AG10803 (cell line): ENCODE results near the gene CAP1.

Source experiments
- DNase-seq: peaks from one replicate; pipeline ENCODE4 v3.0.0; 2010; ENCODE audit warnings: low read depth
- H3K4me3 ChIP-seq: 2 replicates; pipeline ENCODE4 v1.5.1; 2011; ENCODE audit warnings: mild to moderate bottlenecking, low read length, control low read depth
- CTCF ChIP-seq: conservative IDR thresholded peaks from 2 replicates; pipeline ENCODE4 v1.5.1; 2011; ENCODE audit warnings: mild to moderate bottlenecking, low read length, control low read depth, inconsistent platforms

Gene CAP1

GRCh38 chr1:40114400-40114799 lies 73.9 kb downstream of the CAP1 start:
- TF ChIP-seq CTCF, result no peak
- H3K4me3 ChIP-seq, result no peak overlapping the region
- DNase-seq, result no peak

- no peak for TF ChIP-seq CTCF
- no peak overlapping the region for H3K4me3 ChIP-seq
- DNase-seq, result no peak
Measured at GRCh38 chr1:40120128-40120527, 79.6 kb downstream of the CAP1 start.
